KMS-11 (cell line): Measurements from ENCODE around the gene PRR13.
A peak's percentile ranks its signal among the peaks of the same experiment; 100 is the strongest.

Experiments used
- H2AFZ ChIP-seq: fragments of 200-600 bp; sonication (generic); 2 replicates; pipeline ENCODE4 v1.6.1; 2016; ENCODE audit warnings: antibody characterized with exemption, mixed run types, low read depth
- H3K27ac ChIP-seq: fragments of 200-600 bp; sonication (generic); 2 replicates; pipeline ENCODE4 v1.6.1; 2016; ENCODE audit warnings: mild to moderate bottlenecking, mixed run types
- H3K27me3 ChIP-seq: fragments of 200-600 bp; sonication (generic); 2 replicates; pipeline ENCODE4 v1.6.1; 2017; ENCODE audit warnings: mild to moderate bottlenecking, low read depth, mixed run types, moderate library complexity; ENCODE audit not compliant: insufficient read depth
- H3K36me3 ChIP-seq: fragments of 200-600 bp; sonication (generic); 2 replicates; pipeline ENCODE4 v1.6.1; 2017; ENCODE audit warnings: mild to moderate bottlenecking, mixed run types; ENCODE audit not compliant: insufficient read depth
- H3K4me1 ChIP-seq: fragments of 200-600 bp; sonication (generic); 2 replicates; pipeline ENCODE4 v1.6.1; 2016; ENCODE audit warnings: mild to moderate bottlenecking, low read depth, mixed run types; ENCODE audit not compliant: poor library complexity, severe bottlenecking
- H3K4me2 ChIP-seq: fragments of 200-600 bp; sonication (generic); 2 replicates; pipeline ENCODE4 v1.7.0; 2016; ENCODE audit warnings: mild to moderate bottlenecking, mixed run types
- H3K4me3 ChIP-seq: fragments of 200-600 bp; sonication (generic); IDR thresholded peaks from 2 replicates; pipeline ENCODE4 v1.6.1; 2017; ENCODE audit warnings: low read depth, low read length, mixed read lengths; ENCODE audit not compliant: insufficient read depth
- H3K79me2 ChIP-seq: fragments of 200-600 bp; sonication (generic); 2 replicates; pipeline ENCODE4 v1.6.1; 2016; ENCODE audit warnings: low read depth, mixed run types; ENCODE audit not compliant: insufficient read depth
- H3K9ac ChIP-seq: fragments of 200-600 bp; sonication (generic); 2 replicates; pipeline ENCODE4 v1.6.1; 2016; ENCODE audit warnings: mild to moderate bottlenecking, mixed run types
- H4K20me1 ChIP-seq: fragments of 200-600 bp; sonication (generic); 2 replicates; pipeline ENCODE4 v1.6.1; 2016; ENCODE audit warnings: mild to moderate bottlenecking, mixed run types; ENCODE audit not compliant: insufficient read depth
- TF ChIP-seq, protein P1 (sequence below): fragments of 200-600 bp; sonication (generic); conservative IDR thresholded peaks from 2 replicates; pipeline ENCODE4 v1.6.1; 2017; ENCODE audit warnings: low read depth, mild to moderate bottlenecking, antibody characterized with exemption, low read length, moderate library complexity, mixed read lengths

PRR13 gene

DNA sequence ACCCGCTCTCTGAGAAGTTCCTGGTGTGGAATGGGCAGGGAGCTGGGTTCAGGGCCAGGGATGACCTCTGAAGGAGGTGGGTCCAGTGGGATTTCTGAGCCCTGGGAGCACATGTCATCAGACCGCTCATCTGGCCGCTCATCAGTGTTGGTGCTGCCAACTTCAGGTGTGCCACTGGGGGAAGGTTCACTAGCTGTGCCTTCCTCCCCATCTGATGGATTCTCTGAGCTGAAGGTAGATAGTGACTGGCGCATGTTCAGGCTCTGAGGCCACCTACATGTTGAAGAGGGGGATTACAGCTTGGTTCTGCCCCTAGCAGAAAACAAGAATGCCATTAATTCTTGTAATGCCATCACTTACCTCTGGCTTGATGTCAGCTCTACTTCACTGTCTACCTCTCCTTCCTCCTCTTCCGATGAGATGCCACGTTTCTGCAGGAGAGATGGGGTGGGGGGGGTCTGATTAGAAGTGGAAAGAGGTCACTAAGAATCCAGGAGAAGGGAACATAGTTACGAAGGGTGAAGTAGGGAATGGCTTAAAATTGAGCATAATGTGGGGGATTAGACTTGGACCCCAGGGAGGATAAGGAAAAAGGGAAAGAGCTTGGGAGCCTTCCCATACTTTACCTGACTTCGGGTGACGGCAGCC lies 40.5 kb downstream of the PRR13 start:
- peak overlapping the region; percentile 12; the same call in 1 of the 2 replicates for H3K27ac ChIP-seq
- H3K36me3 ChIP-seq, result peaks cover 49% of the 10 kb centered on the region

DNA sequence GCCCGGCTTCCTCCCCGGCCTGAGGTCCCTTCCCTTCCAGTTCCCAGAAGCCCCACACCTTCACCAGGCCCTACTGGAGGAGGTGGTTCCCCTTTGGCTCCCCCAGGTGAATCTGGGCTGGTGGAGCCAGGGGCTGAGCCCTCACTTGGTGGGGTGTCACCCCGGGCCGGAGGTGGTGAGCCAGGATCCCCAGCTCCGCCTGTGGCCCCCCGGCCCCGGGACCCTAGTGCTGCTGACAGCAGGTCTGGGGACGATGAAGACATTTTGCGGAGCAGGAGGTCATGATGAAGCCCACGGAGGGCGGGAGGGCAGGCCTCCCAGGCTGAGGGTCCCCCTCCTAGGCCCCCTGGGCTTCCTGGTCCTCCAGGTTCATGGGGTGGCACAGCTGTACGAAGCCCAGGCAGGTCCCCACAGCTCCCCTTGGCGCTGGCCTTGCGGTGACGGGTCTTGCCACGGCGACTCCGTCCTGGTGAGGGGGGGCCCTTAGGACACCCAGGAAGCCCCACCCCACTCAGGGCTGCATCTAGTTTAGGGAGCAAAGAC lies 41.2 kb downstream of the PRR13 start:
- peaks cover 46% of the 10 kb centered on the region for H3K4me1 ChIP-seq
- no peak overlapping the region; the same call in 1 of the 2 replicates for H3K27ac ChIP-seq
- H3K36me3 ChIP-seq, result peaks cover 44% of the 10 kb centered on the region
- no peak overlapping the region for H3K9ac ChIP-seq
- H3K4me3 ChIP-seq, result no peak overlapping the region
- no peak overlapping the region for H3K4me2 ChIP-seq
- TF ChIP-seq, protein P1, sequence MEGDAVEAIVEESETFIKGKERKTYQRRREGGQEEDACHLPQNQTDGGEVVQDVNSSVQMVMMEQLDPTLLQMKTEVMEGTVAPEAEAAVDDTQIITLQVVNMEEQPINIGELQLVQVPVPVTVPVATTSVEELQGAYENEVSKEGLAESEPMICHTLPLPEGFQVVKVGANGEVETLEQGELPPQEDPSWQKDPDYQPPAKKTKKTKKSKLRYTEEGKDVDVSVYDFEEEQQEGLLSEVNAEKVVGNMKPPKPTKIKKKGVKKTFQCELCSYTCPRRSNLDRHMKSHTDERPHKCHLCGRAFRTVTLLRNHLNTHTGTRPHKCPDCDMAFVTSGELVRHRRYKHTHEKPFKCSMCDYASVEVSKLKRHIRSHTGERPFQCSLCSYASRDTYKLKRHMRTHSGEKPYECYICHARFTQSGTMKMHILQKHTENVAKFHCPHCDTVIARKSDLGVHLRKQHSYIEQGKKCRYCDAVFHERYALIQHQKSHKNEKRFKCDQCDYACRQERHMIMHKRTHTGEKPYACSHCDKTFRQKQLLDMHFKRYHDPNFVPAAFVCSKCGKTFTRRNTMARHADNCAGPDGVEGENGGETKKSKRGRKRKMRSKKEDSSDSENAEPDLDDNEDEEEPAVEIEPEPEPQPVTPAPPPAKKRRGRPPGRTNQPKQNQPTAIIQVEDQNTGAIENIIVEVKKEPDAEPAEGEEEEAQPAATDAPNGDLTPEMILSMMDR, result no peak
- peaks cover 30% of the 10 kb centered on the region for H3K79me2 ChIP-seq
- no peak overlapping the region for H2AFZ ChIP-seq
- H3K27me3 ChIP-seq, result no peaks in the 10 kb centered on the region
- peaks cover 23% of the 10 kb centered on the region for H4K20me1 ChIP-seq

More for the DNA sequence above, 40.5 kb downstream of the PRR13 start:
- H3K4me3 ChIP-seq, result no peak overlapping the region
- H3K79me2 ChIP-seq, result peaks cover 34% of the 10 kb centered on the region
- no peak overlapping the region for H3K4me2 ChIP-seq
- peaks cover 27% of the 10 kb centered on the region for H4K20me1 ChIP-seq
- H3K4me1 ChIP-seq, result peaks cover 52% of the 10 kb centered on the region
- no peak overlapping the region for H3K9ac ChIP-seq
- TF ChIP-seq, protein P1, result peak; percentile 71
- no peaks in the 10 kb centered on the region for H3K27me3 ChIP-seq
- H2AFZ ChIP-seq, result no peak overlapping the region

DNA sequence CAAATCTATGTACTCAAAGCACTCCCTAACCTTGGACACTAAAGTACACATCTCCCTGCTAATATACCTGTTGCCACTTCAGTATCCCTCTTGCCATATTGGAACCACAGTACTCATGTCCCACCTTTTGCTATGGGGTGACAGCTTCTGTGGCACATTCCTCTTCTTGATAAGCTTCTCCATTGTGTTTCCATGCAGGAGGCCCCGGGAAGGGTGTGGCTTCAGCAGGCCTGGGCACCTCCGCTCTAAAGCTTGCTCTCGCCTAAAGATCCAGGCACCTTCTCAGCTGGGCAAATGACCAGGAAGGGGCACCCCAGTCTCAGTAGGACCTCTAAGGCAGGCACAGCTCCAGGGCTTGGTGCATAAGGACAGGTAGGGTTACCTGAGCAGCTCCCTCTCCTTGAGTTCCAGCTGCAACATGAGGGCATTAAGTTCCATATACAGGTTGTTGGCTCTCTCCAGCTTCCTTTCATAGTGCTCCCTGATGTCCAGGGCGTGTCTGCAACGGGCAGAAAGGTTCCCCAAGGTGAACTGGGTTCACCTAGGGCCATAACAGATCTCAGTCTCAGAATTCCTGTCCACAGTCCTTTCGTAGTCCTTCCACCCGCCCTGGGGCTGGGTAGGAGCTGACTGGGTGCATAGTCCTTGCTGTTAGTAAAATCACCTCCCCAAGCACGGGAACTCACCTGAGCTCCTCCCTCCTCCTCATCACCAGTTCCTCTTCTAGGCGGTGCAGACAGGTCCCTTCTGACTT lies 41.9 kb downstream of the PRR13 start:
- Histone ChIP-seq H3K4me3 (no peak overlapping the region), H3K4me1 (peaks cover 46% of the 10 kb centered on the region), H3K27me3 (no peaks in the 10 kb centered on the region), H3K79me2 (peaks cover 23% of the 10 kb centered on the region), H4K20me1 (peaks cover 17% of the 10 kb centered on the region), H3K36me3 (peaks cover 37% of the 10 kb centered on the region; the same call in 1 of the 2 replicates), H3K27ac (peak overlapping the region; percentile 2; the same call in 1 of the 2 replicates), H3K4me2 (no peak overlapping the region), H2AFZ (no peak overlapping the region), H3K9ac (no peak overlapping the region)
- TF ChIP-seq, protein P1, result no peak

DNA sequence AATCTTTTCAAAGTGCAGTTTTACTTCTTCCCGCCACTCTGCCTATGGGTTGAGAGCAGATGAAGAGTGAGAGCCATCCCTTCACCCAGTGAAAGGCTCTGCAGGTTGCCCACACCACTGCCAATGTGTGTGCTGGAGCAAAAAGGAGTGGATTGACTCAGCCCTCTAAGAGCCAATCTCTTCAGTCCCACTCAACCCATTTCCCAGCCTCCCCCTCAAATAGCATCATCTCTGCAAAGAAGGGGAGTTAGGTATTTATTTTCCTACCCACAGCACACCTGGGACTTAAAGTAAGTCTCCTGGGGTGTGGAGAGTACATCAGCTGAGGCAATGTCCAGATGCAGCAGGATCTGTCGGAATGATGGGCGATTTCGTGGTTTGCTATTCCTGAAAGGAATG lies 42.4 kb downstream of the PRR13 start:
- Histone ChIP-seq H2AFZ (no peak overlapping the region), H3K27ac (no peak overlapping the region; the same call in 1 of the 2 replicates), H3K9ac (no peak overlapping the region), H3K36me3 (peaks cover 31% of the 10 kb centered on the region; the same call in 1 of the 2 replicates), H4K20me1 (peaks cover 11% of the 10 kb centered on the region), H3K4me3 (no peak overlapping the region), H3K79me2 (peaks cover 17% of the 10 kb centered on the region), H3K4me1 (peaks cover 43% of the 10 kb centered on the region), H3K4me2 (no peak overlapping the region), H3K27me3 (no peaks in the 10 kb centered on the region)
- TF ChIP-seq, protein P1, result no peak
